HS-27A (cell line): ENCODE data around the gene ANKMY1.
A peak's percentile ranks its signal among the peaks of the same experiment; 100 is the strongest.
"Not testable (repeated sequence)": the region's sequence is repeated elsewhere in the genome, so short reads cannot be mapped to it uniquely, and the experiment has no call there.

Source experiments
- DNase-seq: peaks from one replicate; pipeline ENCODE4 v3.0.0-alpha.2; 2012; ENCODE audit warnings: low read depth, missing footprints

The ANKMY1 gene

DNA sequence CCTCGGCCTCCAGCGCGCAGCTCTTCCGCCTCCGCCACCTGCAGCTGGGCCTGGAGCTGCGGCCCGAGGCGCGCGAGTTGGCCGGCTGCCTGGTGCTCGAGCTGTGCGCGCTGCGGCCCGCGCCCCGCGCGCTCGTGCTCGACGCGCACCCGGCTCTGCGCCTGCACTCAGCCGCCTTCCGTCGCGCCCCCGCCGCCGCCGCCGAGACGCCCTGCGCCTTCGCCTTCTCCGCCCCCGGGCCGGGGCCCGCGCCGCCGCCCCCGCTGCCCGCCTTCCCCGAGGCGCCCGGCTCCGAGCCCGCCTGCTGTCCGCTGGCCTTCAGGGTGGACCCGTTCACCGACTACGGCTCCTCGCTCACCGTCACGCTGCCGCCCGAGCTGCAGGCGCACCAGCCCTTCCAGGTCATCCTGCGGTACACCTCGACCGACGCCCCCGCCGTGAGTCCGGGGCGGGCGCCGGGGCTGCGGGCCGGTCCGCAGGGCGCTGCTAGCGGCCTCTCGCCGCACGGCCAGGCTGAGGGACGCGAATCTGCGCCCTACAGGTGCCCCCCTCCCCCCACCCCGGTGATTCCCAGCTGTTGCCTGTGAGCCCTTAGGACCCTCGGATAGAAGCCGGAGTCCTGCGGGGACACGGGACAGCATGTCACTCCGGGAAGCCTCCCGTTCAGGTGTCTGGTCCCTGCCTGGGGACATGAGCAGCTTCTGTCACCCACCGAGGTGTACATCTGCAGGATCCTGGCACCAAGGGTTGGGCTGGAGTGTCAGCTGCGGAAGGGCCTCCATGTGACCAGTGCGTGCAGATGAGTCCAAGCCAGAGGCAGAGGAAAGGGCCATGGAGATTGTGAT, 11.1 kb upstream of the ANKMY1 start:
- DNase-seq, result no peak

DNA sequence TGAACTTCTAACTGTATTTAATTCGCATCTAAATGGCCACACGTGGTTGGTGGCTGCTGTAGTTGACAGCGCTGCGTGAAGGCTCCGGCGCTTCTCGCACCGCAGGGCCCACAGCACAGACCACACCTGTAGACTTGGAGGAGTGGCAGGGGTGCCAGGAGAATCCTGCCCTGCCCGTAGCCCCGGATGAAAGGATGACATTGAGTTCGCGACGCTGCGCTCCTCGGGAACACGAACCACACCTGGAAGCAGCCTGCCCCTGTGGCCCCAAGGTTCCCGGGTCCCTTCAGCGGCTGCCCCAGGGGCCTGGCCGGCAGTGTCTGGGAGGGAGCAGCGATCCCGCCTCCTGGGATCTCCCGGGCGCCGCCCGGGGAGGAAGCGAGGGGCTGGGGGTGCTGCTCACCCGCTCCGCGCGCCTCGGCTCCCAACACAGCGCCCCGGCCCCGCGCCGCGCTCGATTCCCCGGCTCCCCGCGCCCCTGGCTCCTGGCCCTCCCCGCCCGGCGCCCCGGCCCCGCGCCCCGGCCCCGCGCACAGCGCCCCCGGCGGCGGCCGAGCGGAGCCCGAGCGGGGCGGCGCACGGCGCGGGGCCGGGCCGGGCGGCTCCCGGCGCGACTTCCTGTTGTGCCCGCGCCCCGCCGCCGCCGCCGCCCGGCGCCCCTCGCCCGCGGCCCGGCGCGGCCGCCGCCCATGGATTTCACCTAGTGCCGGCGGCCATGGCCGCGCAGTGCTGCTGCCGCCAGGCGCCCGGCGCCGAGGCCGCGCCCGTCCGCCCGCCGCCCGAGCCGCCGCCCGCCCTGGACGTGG, 10.3 kb upstream of the ANKMY1 start, which contains the start of gene RNPEPL1:
Gene RNPEPL1, plus strand, starts transcription at position 613 of the 806 bp plus-strand sequence. Its CDS starts 103 bp downstream, at position 716.
- DNase-seq, result no peak

DNA sequence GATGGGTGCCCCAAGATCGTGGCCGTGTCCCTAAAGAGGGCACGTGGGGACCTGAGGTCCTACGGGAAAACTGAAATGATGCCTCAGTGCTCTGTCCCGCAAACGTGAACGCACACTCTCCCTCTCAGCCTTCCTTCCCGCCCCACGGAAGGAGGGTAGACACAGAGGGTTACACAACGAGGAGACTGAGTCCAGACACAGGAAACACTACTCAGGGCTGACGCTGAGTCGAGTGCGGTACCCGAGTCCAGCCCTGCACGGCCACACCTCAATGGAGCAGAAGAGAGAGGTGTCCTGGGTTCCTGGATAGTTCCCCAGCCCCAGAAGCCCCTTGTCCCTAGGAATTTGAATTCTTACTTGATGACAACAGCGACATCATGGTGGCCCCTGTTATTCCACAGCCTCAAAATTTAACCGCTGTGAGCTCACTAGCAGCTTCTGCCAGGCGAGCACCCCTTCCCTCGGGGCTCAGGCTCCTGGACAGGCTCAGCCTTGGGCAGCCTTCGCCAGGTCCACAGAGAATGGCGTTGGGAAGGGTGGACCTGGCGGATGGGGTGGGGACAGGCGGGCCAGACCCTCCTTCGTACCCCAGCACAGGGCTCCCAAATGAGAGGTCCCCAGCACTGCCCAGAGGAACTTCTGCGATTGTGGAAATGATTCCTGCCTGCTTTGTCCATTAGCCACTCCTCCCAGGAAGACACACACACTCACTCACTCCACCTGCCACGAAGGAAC, 9.5 kb upstream of the ANKMY1 start:
- DNase-seq, result no peak

DNA sequence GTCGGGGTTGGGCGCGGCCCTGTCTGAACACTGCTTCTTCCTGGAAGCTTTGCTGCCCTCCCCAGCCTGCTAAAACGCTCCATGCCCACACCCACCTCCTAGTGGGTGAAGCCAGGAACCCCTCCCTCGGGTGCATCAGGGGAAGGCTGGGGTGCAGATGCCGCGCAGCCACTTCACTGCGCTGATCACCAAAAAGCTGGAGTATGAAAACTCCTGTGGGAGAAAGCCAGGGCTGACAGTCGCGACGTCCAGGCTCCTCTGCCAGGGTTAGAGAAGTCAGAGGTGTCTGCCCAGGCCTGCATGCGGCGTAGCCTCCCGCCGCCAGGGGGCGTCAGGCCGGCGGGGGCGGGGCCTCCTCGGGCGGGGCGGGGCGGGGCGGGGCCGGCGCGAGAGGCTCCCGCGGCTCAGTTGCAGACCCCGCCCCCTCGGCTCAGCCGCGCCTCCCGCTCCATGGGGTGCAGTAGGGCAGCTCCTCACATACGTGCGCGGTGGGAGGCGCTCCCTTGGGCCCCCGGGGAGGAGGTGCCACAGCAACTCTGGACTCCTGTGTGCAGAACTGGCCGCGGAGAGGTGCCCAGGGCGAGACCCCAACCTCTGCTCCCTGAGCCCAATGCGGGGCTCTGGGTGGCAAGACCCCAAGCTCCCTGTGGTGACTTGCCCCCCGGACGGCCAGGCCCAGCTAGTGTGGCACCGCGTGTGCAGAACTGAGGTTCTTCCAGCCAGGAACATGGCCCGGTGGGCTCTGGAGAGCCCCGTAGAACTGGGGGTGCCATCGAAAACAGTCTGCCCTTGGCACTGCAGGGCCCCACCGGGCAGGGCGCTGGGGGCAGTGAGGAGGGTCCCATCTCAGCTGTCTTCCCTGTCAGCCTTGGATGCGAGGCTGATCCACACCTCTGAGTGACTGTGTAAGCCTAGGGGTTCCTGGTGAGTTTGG, 8.7 kb upstream of the ANKMY1 start:
- no peak for DNase-seq

DNA sequence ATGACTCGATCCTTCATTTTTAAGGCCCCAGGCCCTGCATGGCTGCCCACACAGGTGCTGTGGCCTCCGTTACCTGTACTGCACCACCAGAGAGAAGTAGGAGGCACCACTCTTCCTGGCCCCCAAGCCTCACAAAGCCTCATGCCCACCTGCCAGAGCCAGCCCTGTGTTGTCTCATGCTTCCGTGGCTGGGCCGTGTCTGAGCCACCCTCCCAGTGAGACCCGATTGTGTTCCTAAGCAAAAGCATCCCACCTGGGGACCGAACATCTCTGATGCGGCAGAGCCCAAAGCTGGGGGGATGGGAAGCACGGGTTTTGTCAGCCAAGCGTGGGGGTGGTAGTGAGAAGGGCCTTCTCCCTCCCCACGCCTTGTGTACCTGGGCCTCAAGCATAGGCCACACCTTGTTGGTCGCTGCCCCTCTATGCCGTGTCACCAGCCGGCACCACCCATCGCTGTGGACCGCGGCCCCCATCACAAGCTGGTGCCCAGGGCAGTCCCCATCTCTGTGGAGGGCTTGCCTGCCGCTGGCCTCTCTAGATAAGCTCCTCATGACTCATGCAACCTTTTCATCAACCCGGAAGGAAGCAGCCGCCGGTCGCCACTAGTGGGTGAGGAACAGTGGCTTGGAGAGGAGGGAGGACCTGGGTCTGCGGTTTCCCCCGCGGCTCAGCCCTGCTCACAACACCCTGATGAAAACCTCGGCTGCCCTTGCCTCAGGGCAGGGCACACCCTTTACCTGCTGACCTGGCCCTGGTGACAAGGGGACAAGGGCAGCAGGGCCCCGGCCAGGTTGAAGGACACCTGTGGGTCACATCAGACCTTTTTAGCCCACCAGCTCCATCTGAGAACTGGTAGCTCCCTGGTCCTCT, 7.8 kb upstream of the ANKMY1 start:
- no peak for DNase-seq

DNA sequence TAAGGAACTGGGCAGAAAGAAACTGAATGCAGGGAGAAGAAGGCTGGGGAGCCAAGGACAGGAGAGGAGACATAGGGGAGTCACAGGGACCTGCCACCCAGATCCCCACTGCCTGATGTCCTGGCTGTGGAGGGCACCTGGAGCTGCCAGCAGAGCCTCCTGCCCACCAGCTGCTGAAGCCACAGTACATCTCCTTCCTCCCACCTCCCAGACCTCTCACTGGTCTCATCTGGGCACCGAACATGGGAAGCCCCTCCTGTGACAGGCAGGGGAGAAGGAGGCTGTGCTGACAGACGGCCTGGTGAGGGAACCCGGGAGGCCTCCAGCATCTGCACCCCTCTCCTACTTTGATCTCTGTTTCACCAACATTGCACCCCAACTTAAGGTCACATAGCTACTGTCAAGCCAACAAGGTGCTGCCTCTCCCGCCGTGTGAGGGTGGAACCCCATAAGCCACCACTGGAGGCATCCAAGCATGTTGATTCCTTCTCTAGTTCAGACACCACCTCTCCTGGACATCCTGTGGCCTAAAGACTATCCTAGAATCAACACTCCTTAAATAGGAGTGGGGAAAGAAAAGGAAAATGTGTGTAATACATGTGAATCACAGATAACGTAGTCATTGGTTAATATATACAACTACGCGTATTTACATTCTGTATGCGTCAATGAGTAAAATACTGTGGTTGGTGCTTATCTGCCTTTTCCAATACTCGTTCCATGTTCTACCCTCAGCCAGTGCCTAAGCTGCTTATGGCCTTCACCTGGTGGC, 7.0 kb upstream of the ANKMY1 start:
- no peak for DNase-seq

DNA sequence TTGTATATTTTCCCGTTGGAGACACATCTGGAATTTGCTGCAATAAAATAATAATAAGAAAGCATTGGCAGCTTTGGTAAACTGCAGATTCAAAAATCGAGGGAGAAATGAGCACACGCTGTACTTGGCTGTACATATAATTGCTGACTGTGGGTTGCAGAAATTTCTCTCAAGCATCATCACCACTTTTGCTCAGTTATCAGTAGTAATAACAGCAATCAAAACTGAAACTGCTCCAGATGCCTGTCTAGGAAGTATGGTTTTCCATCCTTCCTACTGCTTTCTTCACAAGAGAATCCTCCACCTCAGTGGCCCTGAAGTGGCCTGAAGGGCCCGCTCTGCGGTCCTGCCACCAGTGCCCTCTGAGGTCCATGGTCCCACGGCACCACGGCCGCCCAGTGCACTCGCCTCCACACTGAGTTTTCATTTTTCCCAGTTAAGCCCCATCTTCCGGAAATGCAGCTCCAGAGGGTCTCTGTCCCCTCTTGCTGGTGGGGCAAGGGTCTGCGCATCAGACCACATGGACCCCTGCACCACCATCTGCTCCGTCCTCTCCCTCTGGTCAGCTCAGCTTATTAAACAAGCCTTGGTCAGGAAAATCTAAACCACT, 6.3 kb upstream of the ANKMY1 start:
- DNase-seq, result no peak

DNA sequence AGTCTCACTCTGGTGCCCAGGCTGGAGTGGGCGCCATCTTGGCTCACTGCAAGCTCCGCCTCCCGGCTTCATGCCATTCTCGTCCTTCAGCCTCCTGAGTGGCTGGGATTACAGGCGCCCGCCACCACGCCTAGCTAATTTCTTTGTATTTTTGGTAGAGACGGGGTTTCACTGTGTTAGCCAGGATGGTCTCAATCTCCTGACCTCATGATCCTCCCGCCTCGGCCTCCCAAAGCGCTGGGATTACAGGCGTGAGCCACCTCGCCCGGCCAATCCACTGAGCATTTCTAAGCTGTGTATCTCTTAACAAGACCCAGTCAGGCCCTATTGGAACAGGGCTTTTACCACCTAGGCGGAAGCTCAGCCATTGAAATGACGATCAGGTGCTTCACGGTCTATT, 5.4 kb upstream of the ANKMY1 start:
- not testable (repeated sequence) for DNase-seq

DNA sequence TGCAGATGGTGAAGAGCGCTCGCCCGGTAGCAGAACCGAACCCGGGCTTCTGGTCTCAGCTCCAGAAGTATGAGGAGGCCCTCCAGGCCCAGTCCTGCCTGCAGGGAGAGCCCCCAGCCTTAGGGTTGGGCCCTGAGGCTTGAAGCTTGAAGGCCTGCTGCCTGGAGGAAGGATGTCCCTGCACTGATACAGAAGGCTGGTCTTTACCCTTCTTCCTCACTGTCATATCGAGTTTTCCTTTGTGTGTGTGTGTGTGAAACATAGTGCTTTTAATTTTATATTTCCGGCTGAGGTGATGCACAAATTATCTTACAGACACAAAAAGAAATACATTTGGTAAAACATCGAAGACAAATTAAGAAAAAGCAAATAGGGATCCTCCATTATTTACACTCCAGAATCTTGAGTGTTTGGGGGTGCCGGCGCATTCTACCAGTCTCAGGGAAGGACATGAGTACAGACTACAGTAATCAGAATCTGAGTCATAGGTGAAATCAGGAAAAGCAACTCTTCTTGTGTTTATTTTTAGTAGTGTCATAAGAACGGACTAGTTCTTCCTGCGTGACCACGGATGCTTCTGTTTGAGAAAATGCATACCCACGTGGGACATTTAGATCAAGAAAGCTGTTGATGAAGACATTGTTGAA, 3.7 kb upstream of the ANKMY1 start:
- no peak for DNase-seq

DNA sequence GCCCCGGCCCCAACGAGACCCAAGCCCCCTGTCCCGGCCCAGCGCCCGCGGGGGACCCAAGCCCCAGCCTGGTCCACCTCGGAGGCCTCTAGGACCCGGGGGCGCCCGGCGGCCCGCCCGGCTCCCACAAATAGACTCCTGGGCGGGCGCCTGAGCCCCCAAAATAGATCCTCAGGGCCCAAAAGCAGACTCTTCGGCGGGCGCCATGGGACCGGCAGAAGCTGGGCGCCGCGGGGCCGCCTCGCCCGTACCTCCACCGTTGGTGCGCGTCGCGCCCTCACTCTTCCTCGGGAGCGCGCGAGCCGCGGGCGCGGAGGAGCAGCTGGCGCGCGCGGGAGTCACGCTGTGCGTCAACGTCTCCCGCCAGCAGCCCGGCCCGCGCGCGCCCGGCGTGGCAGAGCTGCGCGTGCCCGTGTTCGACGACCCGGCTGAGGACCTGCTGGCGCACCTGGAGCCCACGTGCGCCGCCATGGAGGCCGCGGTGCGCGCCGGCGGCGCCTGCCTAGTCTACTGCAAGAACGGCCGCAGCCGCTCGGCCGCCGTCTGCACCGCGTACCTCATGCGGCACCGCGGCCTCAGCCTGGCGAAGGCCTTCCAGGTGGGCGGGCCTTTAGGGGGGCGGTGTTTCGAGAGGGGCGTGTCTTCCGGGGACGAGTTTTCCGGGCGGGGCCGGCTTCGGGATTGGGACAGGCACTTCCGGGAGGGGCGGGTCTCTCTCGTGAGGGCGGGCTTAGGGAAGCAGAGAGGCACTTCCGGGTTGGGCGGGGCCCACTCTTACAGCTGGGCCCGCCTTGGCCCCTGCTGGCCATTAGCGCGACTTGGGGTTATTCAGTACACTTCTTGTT, 2.9 kb upstream of the ANKMY1 start:
- DNase-seq, result peak; percentile 71

DNA sequence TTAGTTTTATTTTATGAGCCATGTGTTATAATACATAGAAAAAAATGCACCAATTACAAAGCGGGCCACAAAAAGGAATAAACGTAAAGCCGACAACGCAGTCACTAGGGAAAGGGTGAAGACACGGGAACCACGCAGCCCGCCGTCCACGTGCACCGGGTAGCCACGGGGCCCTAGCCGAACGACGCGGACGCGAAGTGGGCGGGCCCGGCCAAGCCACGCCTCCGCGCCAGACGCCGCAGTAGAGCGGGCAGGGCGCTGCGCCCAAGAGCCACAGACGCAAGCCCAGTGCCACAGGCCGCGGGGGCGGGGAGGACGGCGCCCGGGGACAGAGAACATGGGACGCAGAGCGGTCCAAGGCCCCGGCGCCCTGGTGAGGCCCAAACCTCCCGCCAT, 2.3 kb upstream of the ANKMY1 start, which contains the start of gene DUSP28:
Gene DUSP28, plus strand, starts transcription at position 274 of the 396 bp plus-strand sequence. CDS start 328 bp downstream, outside the sequence.
- DNase-seq, result no peak

DNA sequence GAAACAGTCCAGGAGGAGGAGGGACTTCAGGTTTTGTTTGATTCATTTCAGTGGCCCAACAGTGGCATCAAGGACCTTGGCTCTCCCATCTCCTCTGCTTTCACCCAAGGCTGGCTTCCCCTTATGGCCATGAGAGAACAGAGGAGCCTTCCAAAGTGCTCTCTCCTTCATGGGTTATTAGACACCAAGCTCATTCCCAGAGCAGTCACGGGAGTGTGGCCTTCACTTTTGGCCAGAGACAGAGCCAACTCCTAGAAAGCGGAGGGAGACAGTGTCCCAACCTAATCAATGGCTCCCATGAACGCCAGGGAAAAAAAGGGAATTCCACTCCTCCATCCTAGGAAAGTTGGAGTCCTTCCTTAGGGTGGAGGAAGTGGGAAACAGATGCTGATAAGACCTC, 1.5 kb upstream of the ANKMY1 start:
- no peak for DNase-seq

DNA sequence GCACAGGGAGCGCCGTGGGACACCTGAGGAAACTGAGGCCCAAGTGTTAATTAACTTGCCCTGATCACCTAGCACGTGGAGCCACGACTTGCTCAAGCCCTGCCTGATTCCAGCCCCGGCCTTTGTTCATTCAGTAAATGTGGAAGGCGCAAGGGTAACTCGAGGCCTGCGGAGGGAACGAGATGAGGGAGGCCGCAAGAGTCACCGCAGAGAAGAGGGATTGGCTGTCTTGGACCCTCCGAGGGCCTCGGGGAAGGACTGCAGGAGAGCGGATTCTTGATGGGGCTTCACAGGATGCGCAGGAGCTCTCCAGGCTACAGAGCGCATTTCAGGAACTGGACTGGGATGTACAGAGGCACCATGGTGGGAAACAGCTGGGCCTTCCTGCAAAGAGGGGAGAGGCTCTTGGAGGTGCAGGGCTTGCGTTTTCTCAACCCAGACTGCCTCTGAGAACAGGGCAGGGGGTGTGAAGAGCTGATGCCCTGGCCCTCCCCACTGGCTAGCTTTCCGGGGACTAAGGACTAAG, 511 bp upstream of the ANKMY1 start:
- DNase-seq, result no peak

DNA sequence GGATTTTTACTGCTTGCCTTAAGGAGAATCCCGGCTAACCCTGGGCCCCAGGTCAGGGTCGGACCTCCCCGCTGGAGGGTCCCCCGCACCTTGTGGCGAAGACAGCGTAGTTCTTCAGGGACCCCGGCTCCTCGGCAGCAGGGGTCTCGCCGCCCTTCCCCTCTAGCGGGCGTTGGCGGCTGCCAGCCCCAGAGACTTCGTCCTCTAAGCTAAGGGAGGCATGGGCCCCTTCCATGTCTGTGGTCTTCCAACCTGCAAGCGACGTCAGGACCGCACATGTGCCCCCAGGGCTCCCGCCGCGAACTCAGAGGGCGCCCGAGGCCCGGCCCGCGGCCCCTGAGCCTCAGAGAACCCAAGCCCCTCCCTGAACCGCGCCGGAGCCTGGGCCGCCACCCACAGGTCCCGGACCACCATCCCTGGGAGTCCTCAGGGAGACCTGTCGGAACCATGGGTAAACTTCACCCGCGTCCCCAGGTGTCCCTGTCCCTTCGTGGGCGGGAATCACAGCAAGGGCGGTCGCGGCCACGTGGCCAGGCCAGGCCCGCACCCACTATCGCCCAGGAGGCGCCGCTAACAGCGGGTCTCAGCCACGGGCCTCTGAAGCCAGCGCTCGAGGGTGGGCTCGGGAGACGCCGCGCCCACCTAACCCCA, 562 bp downstream of the ANKMY1 start:
- no peak for DNase-seq

DNA sequence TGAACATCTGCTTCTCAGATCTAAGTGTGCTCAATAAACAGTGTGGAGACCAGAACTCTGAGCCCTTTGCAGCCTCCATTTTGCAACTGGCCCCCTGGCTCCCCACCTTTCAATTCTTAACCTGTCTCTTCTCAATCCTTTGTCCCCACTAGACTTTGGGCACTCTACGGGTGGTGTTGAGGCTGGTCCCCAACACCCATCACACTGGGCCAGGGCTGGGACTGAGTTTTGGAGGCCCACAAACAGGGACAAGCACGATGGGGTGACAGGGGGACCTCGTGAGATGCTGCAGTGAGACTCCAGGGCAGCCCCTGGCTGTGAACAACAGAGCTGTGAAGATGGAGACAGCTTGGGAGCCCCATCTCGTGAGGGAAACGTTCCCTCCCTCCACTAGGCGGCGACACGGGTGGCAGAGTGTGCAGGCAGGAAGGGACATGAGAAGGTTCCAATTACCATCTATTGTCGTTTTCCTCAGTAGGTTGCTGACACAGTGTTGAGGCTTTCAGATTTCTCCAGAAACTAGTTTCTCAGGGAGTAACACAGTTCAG, 1.2 kb downstream of the ANKMY1 start:
- DNase-seq, result no peak

DNA sequence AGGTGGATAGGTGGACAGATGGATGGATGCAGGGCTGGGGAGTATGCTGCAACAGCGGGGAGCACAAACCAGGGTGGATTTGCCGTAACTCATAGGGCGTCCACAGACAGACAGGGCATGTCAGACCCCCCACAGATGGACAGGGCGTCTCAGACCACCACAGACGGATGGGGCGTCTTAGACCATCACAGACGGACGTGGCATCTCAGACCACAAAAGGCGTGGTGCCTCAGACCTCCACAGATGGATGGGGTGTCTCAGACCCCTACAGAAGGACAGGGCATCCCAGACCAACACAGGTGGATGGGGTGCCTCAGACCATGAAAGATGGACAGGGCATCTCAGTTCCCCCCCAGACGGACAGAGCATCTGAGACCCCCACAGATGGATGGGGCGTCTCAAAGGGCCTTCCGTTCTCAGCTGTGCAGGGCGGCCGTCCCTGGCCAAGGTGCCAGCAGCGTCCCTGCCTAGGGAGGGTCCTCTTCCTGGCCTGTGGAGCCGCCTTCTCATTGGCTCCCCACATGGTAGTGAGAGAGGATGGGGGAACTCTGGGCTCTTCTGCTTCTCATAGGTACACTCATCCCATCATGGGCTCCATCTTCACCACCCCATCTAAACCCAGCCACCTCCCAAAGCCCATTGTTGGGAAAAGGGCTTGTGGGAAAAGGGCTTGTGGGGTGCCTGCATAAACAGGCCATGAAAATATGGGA, 2.1 kb downstream of the ANKMY1 start:
- no peak for DNase-seq
